Endothelial cell (in vitro differentiated cells): Measurements from ENCODE around the gene TMEM63A. TPM values are rescaled to one million over a fixed set of nuclear protein-coding genes. Genes with fewer than 3 reads are reported as not detected.
"Not testable (repeated sequence)": the region's sequence is repeated elsewhere in the genome, so short reads cannot be mapped to it uniquely, and the experiment has no call there.

Experiments
- DNase-seq: peaks from one replicate; pipeline ENCODE4 v3.0.0; 2021; ENCODE audit warnings: low spot score
- H3K27ac Mint-ChIP-seq: one replicate; pipeline ENCODE4 v1.8.0; 2021; ENCODE audit warnings: mixed read lengths, inconsistent platforms; ENCODE audit not compliant: unreplicated experiment
- H3K27me3 Mint-ChIP-seq: one replicate; pipeline ENCODE4 v1.8.0; 2021; ENCODE audit warnings: mild to moderate bottlenecking, moderate library complexity, mixed read lengths, inconsistent platforms; ENCODE audit not compliant: unreplicated experiment
- H3K36me3 Mint-ChIP-seq: one replicate; pipeline ENCODE4 v1.8.0; 2021; ENCODE audit warnings: mild to moderate bottlenecking, low read depth, mixed read lengths, inconsistent platforms; ENCODE audit not compliant: unreplicated experiment
- H3K4me1 Mint-ChIP-seq: one replicate; pipeline ENCODE4 v1.8.0; 2021; ENCODE audit warnings: mild to moderate bottlenecking, mixed read lengths, inconsistent platforms; ENCODE audit not compliant: unreplicated experiment
- H3K4me3 Mint-ChIP-seq: one replicate; pipeline ENCODE4 v1.8.0; 2021; ENCODE audit warnings: mild to moderate bottlenecking, mixed read lengths, inconsistent platforms; ENCODE audit not compliant: unreplicated experiment
- H3K9me3 Mint-ChIP-seq: one replicate; pipeline ENCODE4 v1.8.0; 2021; ENCODE audit warnings: mixed read lengths, inconsistent platforms; ENCODE audit not compliant: unreplicated experiment
- total RNA-seq: library from RNA; stranded (reverse); fragmentation: NEBNext Ultra II Directional; extraction: Animal tissue kit (Norgen Biotek cat#: 25700); gene quantifications from one replicate; pipeline ENCODE4 v1.2.1, GENCODE V29; 2021; ENCODE audit not compliant: unreplicated experiment
- TF ChIP-seq, protein P1 (sequence below): fragments of 200-600 bp; sonication (generic); IDR thresholded peaks from one replicate; pipeline ENCODE4 v1.5.0; 2021; ENCODE audit warnings: antibody characterized with exemption; ENCODE audit not compliant: unreplicated experiment

Gene TMEM63A
- total RNA-seq, 1 donor from 2014 or later = 79.9 TPM

DNA sequence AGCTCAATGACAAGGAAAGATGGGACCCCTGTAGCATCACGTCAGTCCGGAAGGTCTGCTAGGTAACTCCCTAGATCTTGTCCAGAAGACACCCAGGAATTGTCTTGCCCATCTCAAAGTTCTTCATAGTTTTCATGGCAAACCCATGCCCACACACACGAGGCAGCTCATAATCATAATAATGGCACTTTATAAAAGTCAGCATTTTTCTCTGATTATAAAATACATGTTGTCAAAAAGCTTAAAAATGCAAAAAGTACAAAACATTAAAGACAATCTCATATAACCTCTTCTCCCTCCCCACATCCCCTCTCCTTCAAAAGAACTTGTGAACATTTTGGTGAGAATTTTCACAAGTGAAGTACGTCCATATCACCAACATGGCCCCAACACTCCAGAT is 41.5 kb downstream of the TMEM63A start:
- Mint-ChIP-seq H3K27ac (no peak overlapping the region), H3K4me1 (no peaks in the 10 kb centered on the region), H3K4me3 (peak overlapping the region; percentile 51)

GRCh38 chr1:225840223-225840610 is 42.0 kb downstream of the TMEM63A start:
- Mint-ChIP-seq H3K27me3 (peaks cover 15% of the 10 kb centered on the region), H3K36me3 (peaks cover 29% of the 10 kb centered on the region), H3K9me3 (no peaks in the 10 kb centered on the region), H3K4me3 (no peak overlapping the region), H3K4me1 (no peaks in the 10 kb centered on the region), H3K27ac (no peak overlapping the region)
- DNase-seq = no peak
- TF ChIP-seq, protein P1, sequence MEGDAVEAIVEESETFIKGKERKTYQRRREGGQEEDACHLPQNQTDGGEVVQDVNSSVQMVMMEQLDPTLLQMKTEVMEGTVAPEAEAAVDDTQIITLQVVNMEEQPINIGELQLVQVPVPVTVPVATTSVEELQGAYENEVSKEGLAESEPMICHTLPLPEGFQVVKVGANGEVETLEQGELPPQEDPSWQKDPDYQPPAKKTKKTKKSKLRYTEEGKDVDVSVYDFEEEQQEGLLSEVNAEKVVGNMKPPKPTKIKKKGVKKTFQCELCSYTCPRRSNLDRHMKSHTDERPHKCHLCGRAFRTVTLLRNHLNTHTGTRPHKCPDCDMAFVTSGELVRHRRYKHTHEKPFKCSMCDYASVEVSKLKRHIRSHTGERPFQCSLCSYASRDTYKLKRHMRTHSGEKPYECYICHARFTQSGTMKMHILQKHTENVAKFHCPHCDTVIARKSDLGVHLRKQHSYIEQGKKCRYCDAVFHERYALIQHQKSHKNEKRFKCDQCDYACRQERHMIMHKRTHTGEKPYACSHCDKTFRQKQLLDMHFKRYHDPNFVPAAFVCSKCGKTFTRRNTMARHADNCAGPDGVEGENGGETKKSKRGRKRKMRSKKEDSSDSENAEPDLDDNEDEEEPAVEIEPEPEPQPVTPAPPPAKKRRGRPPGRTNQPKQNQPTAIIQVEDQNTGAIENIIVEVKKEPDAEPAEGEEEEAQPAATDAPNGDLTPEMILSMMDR = no peak

More for the DNA sequence above, 41.5 kb downstream of the TMEM63A start:
- TF ChIP-seq, protein P1 = no peak
- H3K36me3 Mint-ChIP-seq = peaks cover 29% of the 10 kb centered on the region
- no peaks in the 10 kb centered on the region for H3K9me3 Mint-ChIP-seq
- DNase-seq = no peak
- peaks cover 15% of the 10 kb centered on the region for H3K27me3 Mint-ChIP-seq

GRCh38 chr1:225838793-225839192 is 43.4 kb downstream of the TMEM63A start:
- no peaks in the 10 kb centered on the region for H3K9me3 Mint-ChIP-seq
- TF ChIP-seq, protein P1 = no peak
- H3K27ac Mint-ChIP-seq = no peak overlapping the region
- H3K27me3 Mint-ChIP-seq = peaks cover 13% of the 10 kb centered on the region
- no peak for DNase-seq
- no peaks in the 10 kb centered on the region for H3K4me1 Mint-ChIP-seq
- H3K36me3 Mint-ChIP-seq = peaks cover 28% of the 10 kb centered on the region
- no peak overlapping the region for H3K4me3 Mint-ChIP-seq

DNA sequence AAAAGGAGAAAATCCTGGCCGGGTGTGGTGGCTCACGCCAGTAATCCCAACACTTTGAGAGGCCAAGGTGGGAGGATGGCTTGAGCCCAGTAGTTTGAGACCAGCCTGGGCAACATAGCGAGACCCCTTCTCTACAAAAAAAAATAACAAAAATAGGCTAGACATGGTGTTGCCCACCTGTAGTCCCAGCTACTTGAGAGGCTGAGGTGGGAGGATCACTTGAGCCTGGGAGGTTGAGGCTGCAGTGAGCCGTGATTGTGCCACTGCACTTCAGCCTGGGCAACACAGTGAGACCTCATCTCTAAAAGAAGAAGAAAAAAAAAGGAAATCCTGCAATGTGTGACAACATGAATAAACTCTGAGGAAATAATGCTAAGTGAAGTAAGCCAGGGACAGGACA is 45.9 kb downstream of the TMEM63A start:
- H3K27me3 Mint-ChIP-seq, H3K9me3 Mint-ChIP-seq, H3K27ac Mint-ChIP-seq, DNase-seq, H3K4me3 Mint-ChIP-seq, H3K4me1 Mint-ChIP-seq: not testable (repeated sequence)
- H3K36me3 Mint-ChIP-seq = peaks cover 21% of the 10 kb centered on the region

DNA sequence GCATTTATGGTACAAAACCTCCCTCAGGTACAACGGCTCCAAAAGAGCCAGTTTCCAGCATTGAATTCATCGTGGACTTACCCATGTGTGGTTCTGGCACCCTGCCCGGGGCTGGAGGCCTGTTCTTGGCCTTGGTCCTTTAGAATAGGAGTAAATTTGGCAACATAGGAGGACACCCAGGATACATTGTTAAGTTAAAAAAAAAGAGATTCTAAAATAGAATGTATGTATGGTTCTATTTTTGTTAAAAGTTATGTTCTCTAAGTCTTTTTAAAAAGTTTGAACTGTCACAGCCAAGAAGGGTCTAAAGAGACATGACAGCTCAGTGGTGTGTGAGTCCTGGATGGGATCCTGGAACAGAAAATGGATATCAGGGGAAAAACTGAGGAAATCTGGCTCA is 46.3 kb downstream of the TMEM63A start:
- Mint-ChIP-seq H3K27me3 (peaks cover 5% of the 10 kb centered on the region), H3K9me3 (no peaks in the 10 kb centered on the region), H3K36me3 (peaks cover 19% of the 10 kb centered on the region), H3K4me1 (no peaks in the 10 kb centered on the region), H3K4me3 (no peak overlapping the region), H3K27ac (no peak overlapping the region)
- no peak for DNase-seq
- TF ChIP-seq, protein P1 = no peak
